GM12801 (cell line): ENCODE measurements around the gene COMP.

Experiments used
- CTCF ChIP-seq: IDR thresholded peaks from one replicate; pipeline ENCODE4 v1.5.1; 2011; ENCODE audit warnings: control low read depth; ENCODE audit not compliant: insufficient read length; ENCODE audit errors: extremely low read depth

COMP gene

DNA sequence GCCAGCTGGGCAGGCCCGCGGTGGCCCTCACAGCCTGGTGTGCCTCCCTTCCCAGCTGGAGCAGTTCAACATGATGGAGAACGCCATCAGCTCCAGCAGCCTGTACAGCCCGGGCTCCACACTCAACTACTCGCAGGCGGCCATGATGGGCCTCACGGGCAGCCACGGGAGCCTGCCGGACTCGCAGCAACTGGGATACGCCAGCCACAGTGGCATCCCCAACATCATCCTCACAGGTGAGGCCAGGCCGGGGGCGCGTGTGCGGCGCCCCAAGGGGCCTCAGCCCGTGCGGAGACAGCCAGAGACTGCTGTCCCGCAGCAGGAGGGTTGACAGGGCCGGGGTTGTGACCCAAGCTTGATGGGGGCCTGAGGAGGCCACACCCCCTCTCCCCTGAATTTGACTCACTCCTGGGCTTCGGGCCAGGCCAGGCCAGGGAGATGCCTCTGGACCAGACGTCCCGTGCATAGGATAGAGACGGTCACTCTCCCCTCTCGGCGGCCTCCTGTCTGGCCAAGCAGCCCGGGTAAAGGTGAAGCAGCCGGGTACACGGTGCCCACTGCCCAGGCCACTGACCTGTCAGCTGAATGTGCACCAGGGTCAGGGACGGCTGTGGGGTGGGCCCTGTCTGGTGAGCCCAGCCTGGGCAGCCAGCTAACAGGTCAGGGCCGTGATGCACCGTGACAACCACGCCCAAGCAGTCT, 15.4 kb downstream of the COMP start:
- no peak for TF ChIP-seq CTCF

- TF ChIP-seq CTCF, result no peak
Measured at GRCh38 chr19:18774782-18775444, 16.2 kb downstream of the COMP start.

DNA sequence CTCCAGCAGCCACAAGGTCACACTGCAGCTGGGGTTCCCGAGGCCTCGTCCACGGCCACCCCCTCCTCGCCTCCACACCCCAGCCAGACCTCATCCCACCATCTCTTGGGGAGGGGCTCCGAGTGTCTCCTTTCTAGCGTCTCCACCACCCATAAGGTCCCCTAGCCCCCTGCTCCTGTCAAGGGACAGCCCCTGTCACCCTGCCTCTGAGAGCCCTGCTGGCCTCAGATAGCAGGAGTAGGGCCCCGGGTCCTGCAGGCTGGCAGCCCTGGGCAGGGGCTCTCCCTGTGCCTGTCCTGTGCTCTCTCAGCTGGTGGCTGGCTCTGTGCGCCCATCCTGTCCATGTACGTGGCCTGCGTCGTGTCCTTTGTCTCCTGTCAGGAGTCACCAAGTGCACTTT, 17.0 kb downstream of the COMP start:
- TF ChIP-seq CTCF, result no peak

DNA sequence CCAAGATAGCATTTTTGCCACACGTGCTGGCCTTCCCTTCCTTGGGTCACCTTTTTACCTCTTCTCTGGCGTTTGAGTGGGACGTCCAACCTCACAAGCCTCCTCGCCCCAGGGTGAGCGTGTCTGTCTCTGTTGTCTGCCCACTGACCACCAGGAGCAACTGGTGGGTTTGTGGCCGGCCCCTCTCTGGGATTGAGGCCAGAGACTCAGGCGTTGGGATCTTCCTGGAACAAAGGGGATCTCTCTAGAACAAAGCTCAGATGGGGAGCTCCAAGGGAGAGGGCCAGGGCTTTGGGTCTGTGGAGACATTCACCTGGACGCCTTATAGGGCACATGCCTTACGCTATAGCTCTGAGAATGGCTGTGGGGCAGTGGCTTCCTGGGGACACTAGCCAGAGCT, 17.4 kb downstream of the COMP start:
- no peak for TF ChIP-seq CTCF

- TF ChIP-seq CTCF, result no peak
Measured at GRCh38 chr19:18772620-18773587, 18.2 kb downstream of the COMP start.

DNA sequence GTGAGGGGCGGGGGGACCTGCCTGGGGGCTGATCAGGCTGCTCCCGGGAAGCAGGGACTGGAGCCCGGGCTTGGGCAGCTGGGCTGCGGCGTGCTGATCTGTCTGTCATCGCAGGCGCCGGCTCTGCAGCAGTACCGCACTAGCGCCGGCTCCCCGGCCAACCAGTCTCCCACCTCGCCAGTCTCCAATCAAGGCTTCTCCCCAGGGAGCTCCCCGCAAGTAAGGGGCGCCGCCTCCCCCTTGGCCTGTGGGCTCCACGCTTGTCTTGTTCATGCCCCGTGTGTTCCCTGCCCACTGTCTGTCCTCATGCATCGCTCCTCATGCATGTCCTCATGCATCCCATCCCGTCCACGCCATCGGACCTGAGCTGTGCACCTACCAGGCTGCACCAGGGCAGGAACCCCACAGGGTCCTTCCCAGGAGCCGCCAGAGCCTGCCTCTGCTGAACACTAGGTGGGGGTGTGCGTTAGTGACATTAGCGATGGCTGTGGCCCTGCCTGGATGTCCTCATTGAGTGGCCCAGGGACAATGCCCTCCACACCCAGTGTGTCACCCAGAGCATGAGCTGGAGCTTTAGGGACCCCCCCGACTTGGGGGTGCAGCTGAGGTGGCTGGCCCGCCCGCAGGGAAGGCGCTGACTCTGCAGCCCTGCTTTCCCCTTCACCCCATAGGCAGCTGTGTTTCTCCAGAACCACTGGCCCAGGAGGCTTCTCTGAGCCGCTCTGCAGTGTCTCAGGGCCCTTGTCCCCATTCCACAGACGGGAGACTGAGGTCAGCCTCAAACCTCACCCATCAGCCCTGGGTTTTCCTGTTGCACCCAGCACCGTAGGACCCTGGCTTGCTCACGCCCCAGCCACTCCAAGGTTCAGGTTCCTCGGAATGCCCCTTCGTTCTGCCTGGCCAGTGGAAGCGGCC, 19.5 kb downstream of the COMP start:
- no peak for TF ChIP-seq CTCF
